Stimulated activated CD4-positive, alpha-beta T cell treated with anti-CD3 and anti-CD28 coated beads, Interleukin-15, amount 100 ng/mL, for 1 hour (primary cell): ENCODE measurements around the gene AIRE.
"Not testable (repeated sequence)": the region's sequence is repeated elsewhere in the genome, so short reads cannot be mapped to it uniquely, and the experiment has no call there.

Experiments used
- DNase-seq, 2 donors: peaks; one replicate each; pipeline ENCODE4 v3.0.0-alpha.2; 2020; ENCODE audit warnings: low read depth in 1 of 2, low spot score in 1 of 2

Gene AIRE

GRCh38 chr21:44291078-44291935 is 5.6 kb downstream of the AIRE start:
- no peak for DNase-seq

- no peak for DNase-seq
Measured at GRCh38 chr21:44291936-44292811, 6.5 kb downstream of the AIRE start.

GRCh38 chr21:44292812-44293195 is 7.1 kb downstream of the AIRE start:
- DNase-seq = no peak

- no peak for DNase-seq
Measured at GRCh38 chr21:44293551-44294231, 8.0 kb downstream of the AIRE start.

GRCh38 chr21:44294391-44295162 is 8.9 kb downstream of the AIRE start:
- no peak for DNase-seq

- no peak for DNase-seq
Measured at GRCh38 chr21:44295163-44295573, 9.5 kb downstream of the AIRE start.

- no peak for DNase-seq
Measured at GRCh38 chr21:44295646-44296045, 10.0 kb downstream of the AIRE start.

- DNase-seq = no peak
Measured at GRCh38 chr21:44296103-44296519, 10.4 kb downstream of the AIRE start.

- no peak for DNase-seq
Measured at GRCh38 chr21:44296916-44297315, 11.2 kb downstream of the AIRE start.

- DNase-seq = peak; percentile 50 to 60
Measured at GRCh38 chr21:44297525-44298290, 12.0 kb downstream of the AIRE start.

- no peak for DNase-seq
Measured at GRCh38 chr21:44298301-44298700, 12.6 kb downstream of the AIRE start.

- DNase-seq = no peak
Measured at GRCh38 chr21:44299085-44299457, 13.4 kb downstream of the AIRE start.

- peak; percentile 23 to 55 for DNase-seq
Measured at GRCh38 chr21:44299458-44300261, 14.0 kb downstream of the AIRE start, which contains the start of gene PFKL. Gene PFKL, plus strand, starts transcription at chr21:44300053. Its CDS starts 53 bp downstream, at chr21:44300106.

GRCh38 chr21:44300262-44300959 is 14.7 kb downstream of the AIRE start:
- DNase-seq = peak; percentile 21 to 52

GRCh38 chr21:44301141-44301540 is 15.5 kb downstream of the AIRE start:
- DNase-seq = no peak

- no peak for DNase-seq
Measured at GRCh38 chr21:44301961-44302406, 16.3 kb downstream of the AIRE start.

GRCh38 chr21:44302573-44303401 is 17.1 kb downstream of the AIRE start:
- not testable (repeated sequence) for DNase-seq
